Neural cell (in vitro differentiated cells): ENCODE data around the gene COL18A1.

Experiments used
- EP300 ChIP-seq: fragments of 450-650 bp; conservative IDR thresholded peaks from 2 replicates; pipeline ENCODE4 v1.6.1; 2014; ENCODE audit warnings: antibody characterized with exemption, mild to moderate bottlenecking, moderate library complexity; ENCODE audit not compliant: poor library complexity, severe bottlenecking
- EZH2 ChIP-seq: fragments of 200-600, 300-800 bp; shearing (Covaris generic), sonication (generic); IDR thresholded peaks from 2 replicates; pipeline ENCODE4 v1.6.1; 2014; ENCODE audit warnings: antibody characterized with exemption, low read length, borderline replicate concordance, mild to moderate bottlenecking; ENCODE audit not compliant: insufficient read depth, poor library complexity, severe bottlenecking
- POLR2AphosphoS5 ChIP-seq: IDR thresholded peaks from 2 replicates; pipeline ENCODE4 v1.6.1; 2012
- RAD21 ChIP-seq: fragments of 450-650 bp; conservative IDR thresholded peaks from 2 replicates; pipeline ENCODE4 v1.6.1; 2014; ENCODE audit warnings: antibody characterized with exemption, mild to moderate bottlenecking, moderate library complexity
- SMC3 ChIP-seq: fragments of 450-650 bp; conservative IDR thresholded peaks from 2 replicates; pipeline ENCODE4 v1.6.1; 2014; ENCODE audit warnings: antibody characterized with exemption, mild to moderate bottlenecking, moderate library complexity; ENCODE audit not compliant: poor library complexity
- TAF1 ChIP-seq: IDR thresholded peaks from 2 replicates; pipeline ENCODE4 v1.6.1; 2012; ENCODE audit warnings: low read depth
- TF ChIP-seq, protein P1 (sequence below): fragments of 450-650 bp; IDR thresholded peaks from 2 replicates; pipeline ENCODE4 v1.5.1; 2014; ENCODE audit warnings: antibody characterized with exemption, mild to moderate bottlenecking, moderate library complexity; ENCODE audit not compliant: poor library complexity, severe bottlenecking
- TF ChIP-seq, protein P2 (sequence below): IDR thresholded peaks from 2 replicates; pipeline ENCODE4 v1.6.1; 2012; ENCODE audit warnings: borderline replicate concordance

DNA sequence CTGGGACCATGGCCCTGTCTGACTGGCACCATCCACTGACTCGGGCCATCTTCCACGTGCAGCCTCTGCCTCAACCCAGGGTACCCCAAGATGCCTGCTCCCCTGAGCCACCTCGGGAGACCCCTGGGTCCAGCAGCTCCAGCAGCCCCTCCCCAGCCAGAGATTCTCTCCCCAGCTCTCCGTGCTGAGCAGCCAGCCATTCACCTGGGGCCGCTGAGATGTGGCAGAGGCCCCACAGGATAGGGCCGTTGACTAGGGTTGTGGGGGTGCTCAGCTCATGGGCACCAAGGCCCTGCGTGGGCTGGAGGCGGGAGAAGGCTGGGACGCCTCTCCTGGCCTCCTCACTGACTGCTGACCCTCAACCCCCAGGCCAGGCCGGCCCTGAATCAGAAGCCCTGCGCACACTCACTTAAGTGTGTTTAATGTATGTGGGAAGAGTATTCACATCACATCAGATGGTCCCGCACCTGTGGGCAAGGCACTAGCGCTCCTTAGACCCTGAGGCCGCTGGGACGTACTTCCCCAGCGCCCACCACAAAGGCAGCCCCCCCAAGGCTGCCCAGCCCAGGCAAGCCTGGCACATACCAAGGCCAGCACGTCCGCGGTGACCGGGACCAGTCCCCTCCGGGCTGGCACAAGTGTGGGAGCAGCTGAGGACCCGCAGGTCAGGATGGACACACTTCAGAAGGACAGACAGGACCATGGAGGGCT, 109.5 kb downstream of the COL18A1 start:
- no peak for TF ChIP-seq POLR2AphosphoS5
- no peak for TF ChIP-seq RAD21
- no peak for TF ChIP-seq EZH2
- TF ChIP-seq, protein P1, sequence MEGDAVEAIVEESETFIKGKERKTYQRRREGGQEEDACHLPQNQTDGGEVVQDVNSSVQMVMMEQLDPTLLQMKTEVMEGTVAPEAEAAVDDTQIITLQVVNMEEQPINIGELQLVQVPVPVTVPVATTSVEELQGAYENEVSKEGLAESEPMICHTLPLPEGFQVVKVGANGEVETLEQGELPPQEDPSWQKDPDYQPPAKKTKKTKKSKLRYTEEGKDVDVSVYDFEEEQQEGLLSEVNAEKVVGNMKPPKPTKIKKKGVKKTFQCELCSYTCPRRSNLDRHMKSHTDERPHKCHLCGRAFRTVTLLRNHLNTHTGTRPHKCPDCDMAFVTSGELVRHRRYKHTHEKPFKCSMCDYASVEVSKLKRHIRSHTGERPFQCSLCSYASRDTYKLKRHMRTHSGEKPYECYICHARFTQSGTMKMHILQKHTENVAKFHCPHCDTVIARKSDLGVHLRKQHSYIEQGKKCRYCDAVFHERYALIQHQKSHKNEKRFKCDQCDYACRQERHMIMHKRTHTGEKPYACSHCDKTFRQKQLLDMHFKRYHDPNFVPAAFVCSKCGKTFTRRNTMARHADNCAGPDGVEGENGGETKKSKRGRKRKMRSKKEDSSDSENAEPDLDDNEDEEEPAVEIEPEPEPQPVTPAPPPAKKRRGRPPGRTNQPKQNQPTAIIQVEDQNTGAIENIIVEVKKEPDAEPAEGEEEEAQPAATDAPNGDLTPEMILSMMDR, result no peak
- TF ChIP-seq SMC3, result no peak
- TF ChIP-seq TAF1, result no peak
- TF ChIP-seq, protein P2, sequence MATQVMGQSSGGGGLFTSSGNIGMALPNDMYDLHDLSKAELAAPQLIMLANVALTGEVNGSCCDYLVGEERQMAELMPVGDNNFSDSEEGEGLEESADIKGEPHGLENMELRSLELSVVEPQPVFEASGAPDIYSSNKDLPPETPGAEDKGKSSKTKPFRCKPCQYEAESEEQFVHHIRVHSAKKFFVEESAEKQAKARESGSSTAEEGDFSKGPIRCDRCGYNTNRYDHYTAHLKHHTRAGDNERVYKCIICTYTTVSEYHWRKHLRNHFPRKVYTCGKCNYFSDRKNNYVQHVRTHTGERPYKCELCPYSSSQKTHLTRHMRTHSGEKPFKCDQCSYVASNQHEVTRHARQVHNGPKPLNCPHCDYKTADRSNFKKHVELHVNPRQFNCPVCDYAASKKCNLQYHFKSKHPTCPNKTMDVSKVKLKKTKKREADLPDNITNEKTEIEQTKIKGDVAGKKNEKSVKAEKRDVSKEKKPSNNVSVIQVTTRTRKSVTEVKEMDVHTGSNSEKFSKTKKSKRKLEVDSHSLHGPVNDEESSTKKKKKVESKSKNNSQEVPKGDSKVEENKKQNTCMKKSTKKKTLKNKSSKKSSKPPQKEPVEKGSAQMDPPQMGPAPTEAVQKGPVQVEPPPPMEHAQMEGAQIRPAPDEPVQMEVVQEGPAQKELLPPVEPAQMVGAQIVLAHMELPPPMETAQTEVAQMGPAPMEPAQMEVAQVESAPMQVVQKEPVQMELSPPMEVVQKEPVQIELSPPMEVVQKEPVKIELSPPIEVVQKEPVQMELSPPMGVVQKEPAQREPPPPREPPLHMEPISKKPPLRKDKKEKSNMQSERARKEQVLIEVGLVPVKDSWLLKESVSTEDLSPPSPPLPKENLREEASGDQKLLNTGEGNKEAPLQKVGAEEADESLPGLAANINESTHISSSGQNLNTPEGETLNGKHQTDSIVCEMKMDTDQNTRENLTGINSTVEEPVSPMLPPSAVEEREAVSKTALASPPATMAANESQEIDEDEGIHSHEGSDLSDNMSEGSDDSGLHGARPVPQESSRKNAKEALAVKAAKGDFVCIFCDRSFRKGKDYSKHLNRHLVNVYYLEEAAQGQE, result no peak
- no peak for TF ChIP-seq EP300
